Activated CD8-positive, alpha-beta T cell treated with anti-CD3 and anti-CD28 coated beads for 36 hours (primary cell): Measurements from ENCODE around the gene NECTIN3. TPM values are rescaled to one million over a fixed set of nuclear protein-coding genes. Genes with fewer than 3 reads are reported as not detected.

Experiments
- ATAC-seq: fragments of 200-7000 bp; cut with Tn5 transposase; one replicate; pipeline ENCODE4 v1.10.0; 2021; ENCODE audit warnings: mild to moderate bottlenecking, moderate library complexity
- CTCF ChIA-PET: fragments of 350-600 bp; sonication (Branson Sonifier 250); formaldehyde crosslinking; loops from one replicate; lab custom pipeline; 2021; ENCODE audit warnings: antibody characterized with exemption; lab: Charles Lee
- POLR2A ChIA-PET: fragments of 350-600 bp; sonication (Branson Sonifier 250); formaldehyde crosslinking; loops from one replicate; lab custom pipeline; 2021; ENCODE audit warnings: antibody characterized with exemption; lab: Charles Lee
- DNase-seq: peaks from one replicate; pipeline ENCODE4 v3.0.0-alpha.2; 2020
- H3K27ac Mint-ChIP-seq: one replicate; pipeline ENCODE4 v1.8.0; 2021; ENCODE audit warnings: mild to moderate bottlenecking, mixed read lengths
- H3K27me3 Mint-ChIP-seq: one replicate; pipeline ENCODE4 v1.8.0; 2021; ENCODE audit warnings: mixed read lengths
- H3K36me3 Mint-ChIP-seq: one replicate; pipeline ENCODE4 v1.8.0; 2021; ENCODE audit warnings: low read depth, mixed read lengths
- H3K4me1 Mint-ChIP-seq: one replicate; pipeline ENCODE4 v1.8.0; 2021; ENCODE audit warnings: low read depth, mixed read lengths
- H3K4me3 Mint-ChIP-seq: one replicate; pipeline ENCODE4 v1.8.0; 2021; ENCODE audit warnings: mild to moderate bottlenecking, moderate library complexity, mixed read lengths
- H3K9me3 Mint-ChIP-seq: one replicate; pipeline ENCODE4 v1.8.0; 2021; ENCODE audit warnings: mixed read lengths
- CTCF ChIP-seq: fragments of 200-600 bp; IDR thresholded peaks from one replicate; pipeline ENCODE4 v1.8.0; 2022; ENCODE audit warnings: antibody characterized with exemption, mild to moderate bottlenecking
- intact Hi-C: fragments of 100-400 bp; cut with micrococcal nuclease; formaldehyde crosslinking; loops from one replicate; pipeline ENCODE4 v1.10.0; 2022
- total RNA-seq, 2 experiments: library from RNA; stranded (reverse); gene quantifications; one replicate each; pipeline ENCODE4 v1.2.3, GENCODE V29; 2021

NECTIN3 gene
- total RNA-seq, 2 experiments from 2014 or later, result 3.0 to 4.3 TPM

- POLR2A ChIA-PET, result interaction anchor here (0.5 kb wide), 1 partner anchor 76 kb away, joined by 3 read pairs; no protein-coding TSS in a partner anchor
Observed at GRCh38 chr3:111159391-111159790, 87.8 kb downstream of the NECTIN3 start.

GRCh38 chr3:111164621-111165020, 93.0 kb downstream of the NECTIN3 start:
- ChIA-PET CTCF (no interaction called here), POLR2A (no interaction called here)
- H3K36me3 Mint-ChIP-seq, result no peaks in the 10 kb centered on the region
- intact Hi-C loops, result no loop called here
- no peaks in the 10 kb centered on the region for H3K4me1 Mint-ChIP-seq
- no peak overlapping the region for H3K27ac Mint-ChIP-seq
- no peaks in the 10 kb centered on the region for H3K27me3 Mint-ChIP-seq
- DNase-seq (no peak), ATAC-seq (no peak)
- TF ChIP-seq CTCF, result no peak
- no peak overlapping the region for H3K4me3 Mint-ChIP-seq
- no peaks in the 10 kb centered on the region for H3K9me3 Mint-ChIP-seq

More at GRCh38 chr3:111159391-111159790, 87.8 kb downstream of the NECTIN3 start:
- ATAC-seq (no peak), DNase-seq (peak; percentile 5)
- no peak for TF ChIP-seq CTCF
- no peaks in the 10 kb centered on the region for H3K27me3 Mint-ChIP-seq
- H3K36me3 Mint-ChIP-seq, result no peaks in the 10 kb centered on the region
- no peak overlapping the region for H3K4me3 Mint-ChIP-seq
- H3K9me3 Mint-ChIP-seq, result no peaks in the 10 kb centered on the region
- intact Hi-C loops, result no loop called here
- H3K27ac Mint-ChIP-seq, result no peak overlapping the region
- H3K4me1 Mint-ChIP-seq, result no peaks in the 10 kb centered on the region
- CTCF ChIA-PET, result no interaction called here

- H3K27me3 Mint-ChIP-seq, result no peaks in the 10 kb centered on the region
- intact Hi-C loops, result no loop called here
- H3K4me1 Mint-ChIP-seq, result no peaks in the 10 kb centered on the region
- CTCF ChIA-PET, result no interaction called here
- DNase-seq (no peak), ATAC-seq (no peak)
- POLR2A ChIA-PET, result no interaction called here
- H3K9me3 Mint-ChIP-seq, result no peaks in the 10 kb centered on the region
- H3K4me3 Mint-ChIP-seq, result no peak overlapping the region
- no peak for TF ChIP-seq CTCF
- no peaks in the 10 kb centered on the region for H3K36me3 Mint-ChIP-seq
- no peak overlapping the region for H3K27ac Mint-ChIP-seq
Observed at GRCh38 chr3:111165411-111165810, 93.8 kb downstream of the NECTIN3 start.

- intact Hi-C loops, result no loop called here
- ChIA-PET POLR2A (no interaction called here), CTCF (no interaction called here)
- H3K4me1 Mint-ChIP-seq, result no peaks in the 10 kb centered on the region
- TF ChIP-seq CTCF, result no peak
- no peaks in the 10 kb centered on the region for H3K9me3 Mint-ChIP-seq
- no peak for ATAC-seq
- DNase-seq, result no peak
- H3K27me3 Mint-ChIP-seq, result no peaks in the 10 kb centered on the region
- H3K27ac Mint-ChIP-seq, result no peak overlapping the region
- no peaks in the 10 kb centered on the region for H3K36me3 Mint-ChIP-seq
- no peak overlapping the region for H3K4me3 Mint-ChIP-seq
Observed at GRCh38 chr3:111173328-111173900, 101.8 kb downstream of the NECTIN3 start.

- H3K9me3 Mint-ChIP-seq, result no peaks in the 10 kb centered on the region
- TF ChIP-seq CTCF, result no peak
- H3K4me3 Mint-ChIP-seq, result no peak overlapping the region
- ChIA-PET CTCF (no interaction called here), POLR2A (no interaction called here)
- no peaks in the 10 kb centered on the region for H3K27me3 Mint-ChIP-seq
- H3K27ac Mint-ChIP-seq, result no peak overlapping the region
- ATAC-seq, result no peak
- no peak for DNase-seq
- H3K36me3 Mint-ChIP-seq, result no peaks in the 10 kb centered on the region
- intact Hi-C loops, result no loop called here
- no peaks in the 10 kb centered on the region for H3K4me1 Mint-ChIP-seq
Observed at GRCh38 chr3:111173906-111174305, 102.3 kb downstream of the NECTIN3 start.
